ENCODE results near the gene OSBP2.
"Not testable (repeated sequence)": the region's sequence is repeated elsewhere in the genome, so short reads cannot be mapped to it uniquely, and the experiment has no call there.

OSBP2 gene

GRCh38 chr22:30763815-30764673 lies 69.4 kb downstream of the OSBP2 start:
- peak; percentile 68 for DNase-seq (ENCODE audit: low spot score)

DNA sequence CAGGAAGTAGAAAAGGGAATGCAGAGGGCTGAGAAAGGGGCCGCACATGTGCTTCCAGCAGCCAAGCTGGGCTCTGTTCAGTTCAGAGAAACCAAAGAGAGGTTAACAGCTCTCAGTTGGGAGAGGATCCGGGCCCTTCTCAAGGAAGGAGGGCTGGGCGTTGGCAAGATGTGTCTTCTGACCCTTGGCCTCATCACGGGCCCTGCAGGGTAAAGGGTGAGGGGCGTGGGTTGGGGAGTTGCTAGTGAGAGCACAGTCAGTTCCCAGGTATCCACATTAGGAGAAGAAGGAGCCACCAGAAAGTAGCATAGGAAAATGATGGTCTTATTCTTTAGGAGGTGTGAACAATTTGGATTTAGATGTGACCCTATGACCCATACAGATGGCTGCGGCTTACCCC lies 73.0 kb downstream of the OSBP2 start:
- no peak for DNase-seq (ENCODE audit: low spot score)

GRCh38 chr22:30770716-30771115 lies 76.0 kb downstream of the OSBP2 start:
- no peak for DNase-seq (ENCODE audit: low spot score)

GRCh38 chr22:30773919-30774318 lies 79.2 kb downstream of the OSBP2 start:
- no peak for DNase-seq (ENCODE audit: low spot score)

DNA sequence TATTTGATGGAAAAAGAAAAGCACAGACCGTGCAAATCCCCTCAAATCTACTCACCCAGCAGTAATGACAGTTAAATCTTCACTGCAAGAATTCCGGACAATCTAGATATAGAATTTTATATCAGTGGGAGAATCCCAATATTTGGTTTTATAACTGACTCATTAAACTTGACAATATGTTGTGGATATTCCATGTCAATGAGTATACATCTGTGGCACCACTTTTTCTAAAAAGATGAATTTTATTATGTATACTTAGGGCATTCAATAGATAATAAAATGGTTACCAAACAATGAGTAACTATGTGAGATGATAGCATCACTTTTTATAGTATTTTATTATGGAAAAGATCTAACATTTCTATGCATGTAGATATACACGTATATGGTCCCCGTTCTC lies 79.9 kb downstream of the OSBP2 start:
- no peak for DNase-seq (ENCODE audit: low spot score)

- no peak for DNase-seq (ENCODE audit: low spot score)
Measured at GRCh38 chr22:30776476-30776875, 81.8 kb downstream of the OSBP2 start.

GRCh38 chr22:30777146-30777545 lies 82.5 kb downstream of the OSBP2 start:
- DNase-seq (ENCODE audit: low spot score) = not testable (repeated sequence)

- DNase-seq (ENCODE audit: low spot score) = no peak
Measured at GRCh38 chr22:30777587-30777986, 82.9 kb downstream of the OSBP2 start.

DNA sequence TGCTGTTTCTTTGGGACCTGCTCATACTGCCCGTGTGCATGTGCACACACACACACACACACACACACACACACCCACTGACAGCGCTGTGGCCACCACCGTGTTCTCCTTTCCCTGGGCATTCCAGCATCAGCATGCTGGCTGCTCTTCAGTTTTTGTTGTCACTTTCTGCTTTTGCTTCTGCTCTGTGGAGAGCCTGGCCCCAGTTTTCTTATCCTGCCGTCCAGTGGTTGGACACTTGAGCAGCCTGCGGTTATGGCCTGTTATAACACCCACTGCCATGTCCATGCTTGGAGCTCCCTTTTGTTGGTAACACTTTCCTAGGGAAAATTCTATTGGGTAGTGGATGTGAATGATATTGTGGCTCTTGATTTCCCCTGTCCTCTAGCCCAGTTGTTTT lies 83.6 kb downstream of the OSBP2 start:
- DNase-seq (ENCODE audit: low spot score) = no peak

- DNase-seq (ENCODE audit: low spot score) = no peak
Measured at GRCh38 chr22:30780026-30780425, 85.4 kb downstream of the OSBP2 start.

GRCh38 chr22:30781271-30781875 lies 86.7 kb downstream of the OSBP2 start:
- no peak for DNase-seq (ENCODE audit: low spot score)

DNA sequence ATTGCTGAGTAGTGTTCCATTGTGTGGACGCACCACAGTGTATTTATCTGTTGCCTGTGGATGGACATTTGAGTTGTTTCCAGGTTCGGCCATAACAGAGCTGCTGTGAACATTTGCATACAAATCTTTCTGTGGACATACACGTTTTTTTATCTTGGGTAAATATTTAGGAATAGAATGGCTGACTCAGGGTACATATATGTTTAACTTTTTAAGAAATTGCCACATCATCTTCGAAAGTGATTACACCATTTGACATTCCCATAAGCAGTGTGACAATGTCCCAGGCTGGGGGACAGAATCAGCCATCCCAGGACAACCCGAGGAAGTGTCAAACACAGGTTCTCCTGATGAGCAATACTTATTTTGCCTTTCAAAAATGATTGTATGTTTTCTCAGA lies 87.9 kb downstream of the OSBP2 start:
- no peak for DNase-seq (ENCODE audit: low spot score)

GRCh38 chr22:30783021-30783420 lies 88.3 kb downstream of the OSBP2 start:
- DNase-seq (ENCODE audit: low spot score) = no peak

DNA sequence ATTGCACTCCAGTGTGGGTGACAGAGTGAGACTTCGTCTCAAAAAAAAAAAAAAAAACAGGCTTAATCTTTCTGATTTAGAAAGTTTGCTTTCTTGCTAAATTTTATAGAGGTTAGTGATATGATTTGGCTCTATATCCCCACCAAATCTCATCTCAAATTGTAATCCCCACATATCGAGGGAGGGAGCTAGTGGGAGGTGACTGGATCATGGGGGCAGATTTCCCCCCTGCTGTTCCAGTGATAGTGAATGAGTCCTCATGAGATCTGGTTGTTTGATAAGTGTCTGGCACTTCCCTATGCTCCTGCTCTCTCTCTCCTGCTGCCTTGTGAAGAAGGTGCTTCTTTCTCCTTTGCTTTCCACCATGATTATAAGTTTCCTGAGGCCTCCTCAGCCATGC lies 90.9 kb downstream of the OSBP2 start:
- DNase-seq (ENCODE audit: low spot score) = no peak

DNA sequence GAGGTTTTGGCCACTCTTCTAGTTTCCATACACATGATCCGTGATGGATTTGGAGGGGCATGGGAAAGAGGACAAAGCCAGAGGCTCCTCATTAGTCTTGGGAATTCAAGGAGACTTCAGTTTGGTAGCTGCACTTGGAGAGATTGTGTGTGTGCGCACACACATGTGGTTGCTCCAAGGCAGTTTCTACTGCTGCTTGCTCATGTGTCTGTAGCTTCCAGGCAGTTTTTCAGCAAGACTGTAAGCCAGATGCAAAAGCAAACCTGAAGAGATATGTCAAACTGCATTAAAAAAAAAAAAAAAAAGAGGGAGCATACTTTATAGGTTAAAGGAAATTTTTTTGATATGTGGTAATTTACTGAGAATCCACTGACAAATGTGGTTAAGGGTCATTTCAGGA lies 95.7 kb downstream of the OSBP2 start:
- no peak for DNase-seq (ENCODE audit: low spot score)

GRCh38 chr22:30792456-30792855 lies 97.8 kb downstream of the OSBP2 start:
- no peak for DNase-seq (ENCODE audit: low spot score)

DNA sequence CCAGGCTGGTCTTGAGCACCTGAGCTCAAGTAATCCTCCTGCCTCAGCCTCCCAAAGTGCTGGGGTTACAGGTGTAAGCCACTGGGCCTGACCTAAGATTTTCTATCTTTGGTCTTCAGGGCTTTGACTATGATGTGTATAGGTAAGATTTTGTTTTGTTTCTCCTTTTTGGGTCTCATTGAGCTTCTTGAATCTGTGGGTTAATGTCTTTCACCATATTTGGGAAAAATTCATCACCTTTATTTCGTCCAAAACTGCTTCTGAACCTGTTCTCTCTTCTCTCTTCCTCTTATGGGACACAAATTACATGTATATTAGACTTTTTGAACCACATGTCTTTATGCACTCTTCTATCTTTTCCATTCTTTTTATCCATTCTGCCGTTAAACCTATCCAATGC lies 100.4 kb downstream of the OSBP2 start:
- DNase-seq (ENCODE audit: low spot score) = no peak

GRCh38 chr22:30801695-30802094 lies 107.0 kb downstream of the OSBP2 start:
- DNase-seq (ENCODE audit: low spot score) = no peak

GRCh38 chr22:30802202-30803166 lies 107.8 kb downstream of the OSBP2 start:
- DNase-seq (ENCODE audit: low spot score) = peak; percentile 75

DNA sequence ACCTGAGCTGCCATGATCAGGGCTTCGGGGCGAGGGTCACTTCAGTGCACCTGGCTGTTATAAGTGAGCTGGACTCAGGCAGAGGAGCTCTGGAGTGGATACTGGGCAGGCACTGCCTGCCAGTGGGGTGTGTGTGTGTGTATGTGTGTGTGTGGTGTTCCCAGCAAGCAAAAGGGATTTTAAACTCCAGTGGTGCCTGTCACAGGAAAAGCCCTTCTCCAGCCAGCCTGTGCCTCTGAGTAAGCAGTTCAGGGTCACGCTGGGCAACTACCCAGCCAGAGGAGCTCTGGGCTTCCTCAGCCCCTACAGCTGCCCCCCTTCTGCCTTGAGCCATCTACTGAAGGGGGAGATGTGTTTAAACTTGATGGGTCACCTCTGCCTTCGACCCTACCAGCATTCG lies 109.0 kb downstream of the OSBP2 start:
- DNase-seq (ENCODE audit: low spot score) = no peak

- no peak for DNase-seq (ENCODE audit: low spot score)
Measured at GRCh38 chr22:30804626-30805025, 110.0 kb downstream of the OSBP2 start.

- DNase-seq (ENCODE audit: low spot score) = no peak
Measured at GRCh38 chr22:30806391-30806861, 111.8 kb downstream of the OSBP2 start.
